T-helper 2 cell treated with Interferon-gamma antibody and Interleukin-4, amounts not matched to agents 5 μg/mL and 100 μg/mL, for 36 hours (primary cell): Measurements from ENCODE around the gene PLCH2.
"Not testable (repeated sequence)": the region's sequence is repeated elsewhere in the genome, so short reads cannot be mapped to it uniquely, and the experiment has no call there.

Source experiments
- DNase-seq: peaks from one replicate; pipeline ENCODE4 v3.0.0; 2021; ENCODE audit warnings: low spot score
- H3K27ac Mint-ChIP-seq: one replicate; pipeline ENCODE4 v1.8.0; 2021; ENCODE audit warnings: mild to moderate bottlenecking, mixed read lengths
- H3K27me3 Mint-ChIP-seq: one replicate; pipeline ENCODE4 v1.8.0; 2021; ENCODE audit warnings: low read depth, mixed read lengths
- H3K36me3 Mint-ChIP-seq: one replicate; pipeline ENCODE4 v1.8.0; 2021; ENCODE audit warnings: low read depth, mixed read lengths
- H3K4me1 Mint-ChIP-seq: one replicate; pipeline ENCODE4 v1.8.0; 2021; ENCODE audit warnings: low read depth, mixed read lengths
- H3K4me3 Mint-ChIP-seq: one replicate; pipeline ENCODE4 v1.8.0; 2022; ENCODE audit warnings: mild to moderate bottlenecking, moderate library complexity, mixed read lengths
- H3K9me3 Mint-ChIP-seq: one replicate; pipeline ENCODE4 v1.8.0; 2021; ENCODE audit warnings: mixed read lengths

The PLCH2 gene

GRCh38 chr1:2435091-2435490 is 41.0 kb upstream of the PLCH2 start:
- DNase-seq = no peak
- Mint-ChIP-seq H3K27ac (no peak overlapping the region), H3K9me3 (peaks cover 3% of the 10 kb centered on the region), H3K4me3 (no peak overlapping the region), H3K27me3 (no peaks in the 10 kb centered on the region), H3K36me3 (peaks cover 1% of the 10 kb centered on the region), H3K4me1 (no peaks in the 10 kb centered on the region)

- Mint-ChIP-seq H3K4me3 (no peak overlapping the region), H3K9me3 (no peaks in the 10 kb centered on the region), H3K27me3 (no peaks in the 10 kb centered on the region), H3K36me3 (no peaks in the 10 kb centered on the region), H3K4me1 (no peaks in the 10 kb centered on the region), H3K27ac (no peak overlapping the region)
- DNase-seq = no peak
These were observed 40.2 kb upstream of the PLCH2 start for GRCh38 chr1:2435746-2436355.

GRCh38 chr1:2436876-2437275 is 39.2 kb upstream of the PLCH2 start:
- H3K27ac Mint-ChIP-seq = no peak overlapping the region

DNA sequence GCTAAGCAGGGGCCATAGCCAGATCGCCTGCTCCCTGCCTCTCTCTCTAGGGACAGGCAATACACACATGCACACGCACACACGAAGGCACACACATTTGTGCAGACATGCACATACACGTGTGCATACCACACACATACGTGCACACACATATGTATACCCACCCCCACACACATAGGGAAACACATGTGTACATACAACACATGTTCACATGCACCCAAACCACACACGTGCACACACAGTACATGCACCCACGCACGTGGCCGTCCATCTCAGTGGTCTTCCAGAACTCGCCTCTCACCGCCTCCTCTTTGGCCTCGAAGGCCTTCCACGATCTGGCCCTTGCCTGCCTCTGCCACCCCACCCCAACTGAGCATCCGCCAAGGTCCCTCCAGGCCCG is 38.5 kb upstream of the PLCH2 start:
- Mint-ChIP-seq H3K27ac (no peak overlapping the region), H3K9me3 (no peaks in the 10 kb centered on the region), H3K4me1 (no peaks in the 10 kb centered on the region), H3K4me3 (no peak overlapping the region), H3K27me3 (peaks cover under 1% of the 10 kb centered on the region), H3K36me3 (no peaks in the 10 kb centered on the region)
- no peak for DNase-seq

More at GRCh38 chr1:2436876-2437275, 39.2 kb upstream of the PLCH2 start:
- H3K36me3 Mint-ChIP-seq = no peaks in the 10 kb centered on the region
- no peak overlapping the region for H3K4me3 Mint-ChIP-seq
- no peaks in the 10 kb centered on the region for H3K9me3 Mint-ChIP-seq
- no peaks in the 10 kb centered on the region for H3K27me3 Mint-ChIP-seq
- no peak for DNase-seq
- no peaks in the 10 kb centered on the region for H3K4me1 Mint-ChIP-seq

DNA sequence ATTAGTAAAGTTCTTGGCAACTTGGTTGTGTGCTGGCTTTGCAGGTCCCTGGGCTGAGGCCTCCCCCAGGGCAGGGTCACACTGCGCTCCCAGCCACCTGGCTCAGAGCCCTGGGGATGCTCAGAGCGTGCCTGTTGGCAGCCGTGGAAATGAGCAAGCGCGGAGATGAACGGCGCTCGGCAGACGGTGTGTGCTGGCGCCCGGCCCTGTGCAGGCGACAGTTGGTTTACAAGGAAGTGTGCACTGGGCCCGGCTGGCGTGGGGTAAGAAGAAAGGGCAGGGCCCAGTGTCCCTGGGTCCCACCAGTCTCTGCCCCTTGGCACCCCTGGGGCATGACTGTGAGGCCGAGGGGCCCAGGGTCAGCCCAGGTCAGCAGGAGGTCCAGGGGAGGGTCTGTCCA is 38.1 kb upstream of the PLCH2 start:
- Mint-ChIP-seq H3K4me1 (no peaks in the 10 kb centered on the region), H3K4me3 (no peak overlapping the region), H3K27ac (no peak overlapping the region), H3K9me3 (no peaks in the 10 kb centered on the region), H3K36me3 (no peaks in the 10 kb centered on the region), H3K27me3 (peaks cover 5% of the 10 kb centered on the region)
- no peak for DNase-seq

GRCh38 chr1:2438641-2439040 is 37.4 kb upstream of the PLCH2 start:
- Mint-ChIP-seq H3K4me1 (no peaks in the 10 kb centered on the region), H3K27ac (no peak overlapping the region), H3K27me3 (peaks cover 6% of the 10 kb centered on the region), H3K36me3 (no peaks in the 10 kb centered on the region), H3K4me3 (no peak overlapping the region), H3K9me3 (no peaks in the 10 kb centered on the region)
- DNase-seq = no peak

GRCh38 chr1:2439369-2439768 is 36.7 kb upstream of the PLCH2 start:
- no peaks in the 10 kb centered on the region for H3K4me1 Mint-ChIP-seq
- no peak overlapping the region for H3K27ac Mint-ChIP-seq
- no peak for DNase-seq
- H3K36me3 Mint-ChIP-seq = no peaks in the 10 kb centered on the region
- H3K27me3 Mint-ChIP-seq = peaks cover 6% of the 10 kb centered on the region
- no peak overlapping the region for H3K4me3 Mint-ChIP-seq
- no peaks in the 10 kb centered on the region for H3K9me3 Mint-ChIP-seq

DNA sequence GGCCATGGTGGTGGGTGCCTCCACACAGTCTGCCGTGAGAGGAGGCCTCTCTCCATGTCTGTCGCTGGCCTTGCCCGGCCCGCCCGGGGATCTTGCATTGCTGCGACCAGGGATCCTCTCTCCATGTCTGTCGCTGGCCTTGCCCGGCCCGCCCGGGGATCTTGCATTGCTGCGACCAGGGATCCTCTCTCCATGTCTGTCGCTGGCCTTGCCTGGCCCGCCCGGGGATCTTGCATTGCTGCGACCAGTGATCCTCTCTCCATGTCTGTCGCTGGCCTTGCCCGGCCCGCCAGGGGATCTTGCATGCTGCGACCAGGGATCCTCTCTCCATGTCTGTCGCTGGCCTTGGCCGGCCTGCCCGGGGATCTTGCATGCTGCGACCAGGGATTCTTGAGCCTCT is 35.7 kb upstream of the PLCH2 start:
- not testable (repeated sequence) for H3K4me1 Mint-ChIP-seq, H3K27ac Mint-ChIP-seq, DNase-seq, H3K36me3 Mint-ChIP-seq, H3K4me3 Mint-ChIP-seq, H3K9me3 Mint-ChIP-seq
- H3K27me3 Mint-ChIP-seq = peaks cover 13% of the 10 kb centered on the region

- no peak for DNase-seq
- no peaks in the 10 kb centered on the region for H3K36me3 Mint-ChIP-seq
- H3K4me3 Mint-ChIP-seq = no peak overlapping the region
- H3K27ac Mint-ChIP-seq = no peak overlapping the region
- no peaks in the 10 kb centered on the region for H3K4me1 Mint-ChIP-seq
- peaks cover 13% of the 10 kb centered on the region for H3K27me3 Mint-ChIP-seq
- no peaks in the 10 kb centered on the region for H3K9me3 Mint-ChIP-seq
These were observed 34.3 kb upstream of the PLCH2 start for GRCh38 chr1:2441746-2442145.

DNA sequence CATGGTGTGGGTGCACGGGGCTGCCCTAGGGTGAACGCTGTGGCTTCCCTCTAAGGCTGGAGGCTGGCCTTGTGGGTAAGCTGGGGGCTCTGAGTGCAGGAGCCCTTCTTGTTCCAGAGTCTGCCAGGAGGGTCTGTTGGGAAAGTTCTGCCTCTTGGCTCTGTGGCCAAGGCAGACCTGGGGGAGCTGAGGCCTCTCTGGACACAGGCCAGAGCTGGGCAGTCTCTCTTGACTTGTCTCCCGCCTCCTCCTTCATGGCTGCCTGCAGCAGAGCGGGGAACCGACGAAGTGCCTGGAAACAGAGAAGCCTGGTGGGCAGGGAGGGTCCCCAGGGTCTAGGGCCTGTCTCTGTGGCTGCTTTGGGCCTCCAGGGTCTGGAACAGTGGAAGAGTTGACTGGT is 33.4 kb upstream of the PLCH2 start:
- Mint-ChIP-seq H3K36me3 (no peaks in the 10 kb centered on the region), H3K4me1 (no peaks in the 10 kb centered on the region), H3K4me3 (no peak overlapping the region), H3K27ac (no peak overlapping the region), H3K9me3 (no peaks in the 10 kb centered on the region), H3K27me3 (peaks cover 13% of the 10 kb centered on the region)
- no peak for DNase-seq

GRCh38 chr1:2443277-2444137 is 32.6 kb upstream of the PLCH2 start:
- Mint-ChIP-seq H3K4me1 (no peaks in the 10 kb centered on the region), H3K27me3 (peaks cover 13% of the 10 kb centered on the region), H3K9me3 (no peaks in the 10 kb centered on the region), H3K4me3 (no peak overlapping the region), H3K36me3 (no peaks in the 10 kb centered on the region), H3K27ac (no peak overlapping the region)
- no peak for DNase-seq

GRCh38 chr1:2444138-2444591 is 31.9 kb upstream of the PLCH2 start:
- no peak overlapping the region for H3K4me3 Mint-ChIP-seq
- no peaks in the 10 kb centered on the region for H3K36me3 Mint-ChIP-seq
- H3K4me1 Mint-ChIP-seq = no peaks in the 10 kb centered on the region
- H3K27ac Mint-ChIP-seq = no peak overlapping the region
- H3K9me3 Mint-ChIP-seq = no peaks in the 10 kb centered on the region
- H3K27me3 Mint-ChIP-seq = peaks cover 13% of the 10 kb centered on the region
- no peak for DNase-seq

- no peaks in the 10 kb centered on the region for H3K36me3 Mint-ChIP-seq
- peaks cover 13% of the 10 kb centered on the region for H3K27me3 Mint-ChIP-seq
- H3K4me3 Mint-ChIP-seq = no peak overlapping the region
- no peaks in the 10 kb centered on the region for H3K4me1 Mint-ChIP-seq
- no peak overlapping the region for H3K27ac Mint-ChIP-seq
- H3K9me3 Mint-ChIP-seq = no peaks in the 10 kb centered on the region
- DNase-seq = no peak
These were observed 30.8 kb upstream of the PLCH2 start for GRCh38 chr1:2445162-2445822.

DNA sequence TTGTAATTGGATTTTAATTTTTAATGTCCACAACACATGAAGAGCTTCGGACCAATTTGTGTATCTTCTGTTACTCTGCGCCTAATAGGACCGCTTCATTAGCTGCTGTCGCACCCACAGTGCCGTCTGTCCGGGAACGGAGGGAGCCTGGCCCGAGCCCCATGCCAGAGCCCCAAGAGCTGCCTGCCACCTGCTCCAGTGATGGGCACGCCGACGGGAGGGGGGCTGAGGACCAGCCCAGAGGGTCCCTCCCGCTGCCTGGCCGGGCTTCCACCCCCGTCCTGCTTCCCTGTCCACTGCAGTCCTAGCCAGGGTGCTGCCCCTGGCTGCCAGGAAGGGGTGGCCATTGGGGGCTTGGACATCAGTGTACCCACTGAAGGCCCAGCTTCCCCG is 30.3 kb upstream of the PLCH2 start:
- no peak overlapping the region for H3K4me3 Mint-ChIP-seq
- no peak for DNase-seq
- no peaks in the 10 kb centered on the region for H3K4me1 Mint-ChIP-seq
- H3K9me3 Mint-ChIP-seq = no peaks in the 10 kb centered on the region
- peaks cover 13% of the 10 kb centered on the region for H3K27me3 Mint-ChIP-seq
- H3K27ac Mint-ChIP-seq = no peak overlapping the region
- H3K36me3 Mint-ChIP-seq = no peaks in the 10 kb centered on the region
